SIG-M5 treated with dmso at 0.1 percent for 504 hours (cell line): ENCODE measurements around the gene SEPTIN1.
A peak's percentile ranks its signal among the peaks of the same experiment; 100 is the strongest.
"Not testable (repeated sequence)": the region's sequence is repeated elsewhere in the genome, so short reads cannot be mapped to it uniquely, and the experiment has no call there.

Source experiments
- DNase-seq: peaks from one replicate; lab custom pipeline; 2025; ENCODE audit not compliant: unreplicated experiment; lab: John Stamatoyannopoulos, UW

Gene SEPTIN1

DNA sequence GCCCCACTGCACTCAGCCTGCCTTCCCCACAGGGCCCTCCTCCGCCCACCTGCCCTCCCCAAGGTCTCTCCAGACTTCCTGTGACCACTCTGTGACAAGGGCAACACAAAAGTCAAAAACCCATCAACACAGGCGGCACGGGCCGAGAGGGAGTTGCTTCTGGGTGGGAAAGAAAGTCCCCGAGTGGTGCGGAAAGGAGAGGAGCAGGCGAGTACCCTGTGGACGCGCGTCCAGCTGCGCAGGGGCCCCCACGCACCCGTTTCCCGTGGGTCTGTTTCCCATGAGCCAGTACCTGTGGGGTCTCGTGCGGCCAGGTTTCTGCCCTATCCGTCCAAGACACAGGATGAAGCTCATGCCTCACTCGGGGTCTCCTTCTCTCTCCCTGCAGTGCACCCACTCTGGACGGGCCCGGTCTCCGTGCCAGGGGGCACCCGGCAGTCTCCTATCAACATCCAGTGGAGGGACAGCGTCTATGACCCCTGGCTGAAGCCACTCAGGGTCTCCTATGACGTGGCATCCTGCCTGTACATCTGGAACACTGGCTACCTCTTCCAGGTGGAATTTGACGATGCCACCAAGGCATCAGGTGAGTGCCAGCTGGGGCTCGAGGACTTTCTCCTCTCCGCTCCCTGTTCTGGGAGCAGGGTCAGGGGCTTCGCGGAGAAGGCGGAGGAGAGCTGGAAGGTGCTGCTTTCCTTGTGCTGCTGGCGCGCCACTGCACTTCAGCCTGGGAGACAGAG, 39.4 kb downstream of the SEPTIN1 start:
- DNase-seq: no peak

DNA sequence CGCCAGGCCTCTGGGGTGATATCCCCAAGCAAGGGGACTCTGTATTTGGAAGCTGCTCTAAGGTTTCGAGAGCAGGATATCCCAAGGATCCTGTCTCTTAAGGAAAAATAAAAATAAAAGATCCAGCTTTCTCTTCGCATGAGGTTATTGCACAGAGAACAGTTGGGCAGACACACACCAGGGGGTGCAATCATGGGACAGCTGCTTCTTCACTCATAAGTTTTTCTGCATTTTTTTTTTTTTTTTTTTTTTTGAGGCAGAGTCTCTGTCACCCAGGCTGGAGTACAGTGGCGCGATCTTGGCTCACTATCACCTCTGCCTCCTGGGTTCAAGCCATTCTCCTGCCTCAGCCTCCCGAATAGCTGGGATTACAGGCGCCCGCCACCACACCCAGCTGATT, 40.4 kb downstream of the SEPTIN1 start:
- DNase-seq: not testable (repeated sequence)

DNA sequence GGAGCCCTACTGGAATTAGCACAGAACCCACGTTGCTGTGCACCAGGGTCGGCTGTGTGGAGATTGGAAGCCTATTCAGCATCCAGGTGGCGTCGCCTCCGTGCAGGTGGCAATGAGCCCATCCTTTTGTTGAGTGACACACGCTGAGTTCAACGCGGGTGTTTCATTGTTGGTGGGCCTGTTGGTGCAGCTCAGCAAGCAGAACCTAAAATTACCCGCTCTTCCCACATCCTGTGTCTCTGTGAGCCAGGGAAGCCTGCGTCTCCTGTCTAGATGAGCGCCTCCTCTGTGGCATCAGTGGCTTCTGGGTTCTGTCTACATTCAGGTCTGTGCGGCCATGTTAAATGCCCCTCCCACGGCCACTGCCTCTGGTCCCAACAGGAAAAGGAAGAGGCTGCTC, 41.7 kb downstream of the SEPTIN1 start:
- DNase-seq: no peak

DNA sequence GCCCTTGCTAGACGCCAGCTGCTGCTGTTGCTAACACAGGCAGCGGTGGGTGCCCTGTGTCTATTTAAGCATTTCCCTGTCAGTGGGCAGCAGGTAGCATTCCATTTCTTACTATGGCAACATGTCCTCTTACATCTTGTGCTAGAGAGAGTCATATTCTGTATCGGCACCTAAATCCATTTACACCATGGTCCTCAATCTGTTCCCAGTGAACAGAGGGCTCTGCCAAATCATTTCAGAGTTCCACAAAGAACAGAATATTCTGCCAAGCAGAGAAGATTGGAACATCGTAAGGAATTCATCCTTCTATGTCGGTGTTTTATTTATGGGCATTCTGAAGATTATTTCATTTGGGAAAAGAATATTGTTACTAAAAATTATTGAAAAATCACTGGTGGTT, 43.6 kb downstream of the SEPTIN1 start:
- not testable (repeated sequence) for DNase-seq

DNA sequence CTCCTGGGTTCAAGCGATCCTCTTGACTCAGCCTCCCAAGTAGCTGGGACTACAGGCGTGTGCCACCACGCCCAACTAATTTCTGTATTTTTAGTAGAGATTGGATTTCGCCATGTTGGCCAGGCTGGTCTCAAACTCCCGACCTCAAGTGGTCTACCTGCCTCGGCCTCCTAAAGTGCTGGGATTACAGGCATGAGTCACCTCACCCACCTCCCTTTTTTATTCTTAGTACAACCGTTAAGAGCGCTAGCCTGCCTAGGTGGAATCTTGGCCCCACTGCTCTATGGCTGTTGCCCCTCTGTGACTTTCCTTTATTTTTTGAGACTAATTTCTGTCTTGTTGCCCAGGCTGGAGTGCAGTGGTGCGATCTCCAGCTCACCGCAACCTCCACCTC, 44.4 kb downstream of the SEPTIN1 start:
- DNase-seq: not testable (repeated sequence)

DNA sequence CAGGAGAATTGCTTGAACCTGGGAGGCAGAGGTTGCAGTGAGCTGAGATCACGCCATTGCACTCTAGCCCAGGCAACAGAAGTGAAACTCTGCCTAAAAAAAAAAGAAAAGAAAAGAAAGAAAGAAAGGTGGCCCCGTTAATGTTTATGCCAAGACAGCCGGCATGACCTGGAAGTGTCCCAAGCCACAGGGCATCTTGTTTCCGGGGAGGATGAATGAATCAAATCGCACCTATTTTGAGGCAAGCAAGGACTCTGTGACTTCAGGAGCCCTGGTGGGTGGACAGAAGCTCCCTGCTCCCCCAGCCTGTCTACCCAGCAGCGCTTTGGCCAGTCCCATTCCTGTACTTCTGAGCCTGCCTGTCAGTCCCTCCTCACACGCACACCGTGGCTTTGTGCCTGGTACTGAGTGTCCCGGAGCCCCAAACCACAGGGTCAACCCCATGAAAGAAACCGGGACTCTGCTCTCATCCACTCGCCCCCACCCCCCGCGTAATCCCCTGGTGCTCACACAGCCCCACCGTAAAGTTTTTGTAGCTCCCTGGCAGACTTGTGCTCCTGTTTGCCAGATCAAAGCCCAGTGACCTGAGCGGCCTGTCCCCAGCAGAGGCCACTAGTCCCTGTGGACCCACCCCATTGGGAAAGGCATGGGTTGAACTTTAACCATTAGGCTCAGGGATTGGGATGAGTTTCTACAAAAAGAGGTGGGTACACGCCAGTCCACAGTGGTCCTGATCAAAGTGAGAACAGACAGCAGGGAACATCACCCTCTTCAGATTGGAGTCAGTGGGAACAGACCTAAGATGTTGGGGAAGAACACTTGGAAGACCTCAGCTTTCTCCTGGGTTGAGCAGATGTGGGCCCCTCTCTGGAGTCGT, 46.5 kb downstream of the SEPTIN1 start:
- no peak for DNase-seq

DNA sequence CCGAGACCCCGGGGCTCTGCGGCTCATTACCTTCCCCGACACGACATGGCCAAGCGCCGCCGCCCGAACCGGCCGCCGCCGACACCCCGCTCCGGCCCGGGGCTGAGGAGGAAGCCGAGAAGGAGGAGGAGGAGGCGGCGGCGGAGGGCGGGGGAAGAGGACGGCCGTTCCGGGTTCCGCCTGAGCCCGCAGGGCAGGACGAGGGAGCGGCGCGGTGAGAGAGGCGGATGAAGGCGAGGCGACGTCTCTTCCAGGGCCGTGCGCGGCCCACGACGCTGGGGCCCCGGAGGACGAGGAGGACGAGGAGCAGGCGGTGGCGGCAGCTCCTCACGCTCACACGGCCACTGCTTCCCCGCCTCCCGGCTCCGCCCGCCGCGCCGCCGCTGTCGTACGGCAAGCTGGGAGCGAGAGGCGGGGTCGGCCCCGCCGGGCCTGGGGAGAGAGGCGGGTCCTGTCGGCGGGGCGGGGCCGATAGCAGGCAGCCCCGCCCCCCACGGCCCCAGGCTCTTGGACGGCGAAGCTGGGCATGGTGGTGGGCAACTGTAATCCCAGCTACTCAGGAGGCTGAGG, 47.2 kb downstream of the SEPTIN1 start:
- peak; percentile 68 for DNase-seq

DNA sequence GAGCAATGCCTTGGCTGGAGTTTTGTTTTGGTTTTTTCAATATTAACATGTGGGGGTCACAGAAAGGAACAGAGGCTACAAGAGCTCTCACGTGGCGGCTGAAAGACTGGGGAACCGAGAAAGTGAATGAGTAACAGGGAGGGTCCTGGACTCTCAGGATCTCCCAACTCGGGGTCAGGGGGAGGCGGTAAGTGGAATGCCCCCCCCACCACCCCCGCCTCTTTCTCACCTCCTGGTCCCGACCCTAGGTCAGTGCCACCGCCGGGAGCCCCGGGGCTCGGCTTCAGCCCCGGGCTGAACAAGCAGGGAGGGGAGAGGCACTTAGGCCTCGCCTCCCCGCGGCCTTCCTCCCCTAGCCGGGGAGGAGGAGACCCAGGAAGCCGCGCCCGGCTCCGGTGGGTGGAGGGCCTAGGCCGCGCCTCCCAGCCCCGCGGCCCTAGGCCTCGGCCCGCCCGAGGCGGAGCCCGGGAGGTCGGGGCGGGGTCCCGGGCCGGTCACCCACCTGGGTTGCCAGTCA, 47.8 kb downstream of the SEPTIN1 start:
- DNase-seq: peak; percentile 39
